Dermis microvascular lymphatic vessel endothelial cell (primary cell): ENCODE results near the gene METTL9. TPM values are rescaled to one million over a fixed set of nuclear protein-coding genes. Genes with fewer than 3 reads are reported as not detected.
"Not testable (repeated sequence)": the region's sequence is repeated elsewhere in the genome, so short reads cannot be mapped to it uniquely, and the experiment has no call there.

Experiments
- DNase-seq, 2 donors: peaks; one replicate each; pipeline versions ENCODE4 v3.0.0 to v3.0.0-alpha.2; 2010; ENCODE audit warnings: low read depth in 2 of 2
- total RNA-seq: library from RNA; depleted of rRNA; stranded (reverse); fragments of >200 nt; gene quantifications from 2 replicates; pipeline ENCODE4 v1.2.1, GENCODE V29; 2014

Gene METTL9
- total RNA-seq, 1 donor from 2014 or later, result 163 TPM

DNA sequence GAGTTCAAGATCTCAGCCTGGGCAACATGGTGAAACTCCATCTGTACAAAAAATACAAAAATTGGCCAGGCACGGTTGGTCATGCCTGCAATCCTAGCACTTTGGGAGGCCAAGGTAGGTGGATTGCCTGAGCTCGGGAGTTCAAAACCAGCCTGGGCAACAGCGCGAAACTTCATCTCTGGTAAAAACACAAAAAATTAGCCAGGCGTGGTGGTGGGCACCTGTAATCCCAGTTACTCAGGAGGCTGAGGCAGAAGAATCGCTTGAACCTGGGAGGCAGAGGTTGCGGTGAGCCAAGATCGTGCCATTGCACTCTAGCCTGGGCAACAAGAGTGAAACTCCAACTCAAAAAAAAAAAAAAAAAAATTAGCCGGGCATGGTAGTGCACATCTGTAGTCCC lies 25.9 kb upstream of the METTL9 start:
- DNase-seq, result not testable (repeated sequence)

DNA sequence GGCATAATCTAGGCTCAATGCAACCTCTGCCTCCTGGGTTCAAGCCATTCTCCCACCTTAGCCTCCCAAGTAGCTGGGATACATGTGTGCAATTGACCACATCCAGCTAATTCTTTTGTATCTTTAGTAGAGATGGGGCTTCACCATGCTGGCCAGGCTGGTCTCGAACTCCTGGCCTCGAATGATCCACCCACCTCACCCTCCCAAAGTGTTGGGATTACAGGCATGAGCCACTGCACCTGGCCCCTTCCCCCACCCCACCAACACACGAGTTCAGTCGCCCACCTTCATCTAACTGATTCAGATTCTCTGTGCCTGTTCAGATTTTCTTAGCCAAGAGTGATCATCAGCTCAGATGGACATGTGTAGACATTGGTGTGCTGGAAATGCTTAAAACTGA lies 25.0 kb upstream of the METTL9 start:
- DNase-seq, result no peak

GRCh38 chr16:21576323-21576722 lies 23.1 kb upstream of the METTL9 start:
- not testable (repeated sequence) for DNase-seq

DNA sequence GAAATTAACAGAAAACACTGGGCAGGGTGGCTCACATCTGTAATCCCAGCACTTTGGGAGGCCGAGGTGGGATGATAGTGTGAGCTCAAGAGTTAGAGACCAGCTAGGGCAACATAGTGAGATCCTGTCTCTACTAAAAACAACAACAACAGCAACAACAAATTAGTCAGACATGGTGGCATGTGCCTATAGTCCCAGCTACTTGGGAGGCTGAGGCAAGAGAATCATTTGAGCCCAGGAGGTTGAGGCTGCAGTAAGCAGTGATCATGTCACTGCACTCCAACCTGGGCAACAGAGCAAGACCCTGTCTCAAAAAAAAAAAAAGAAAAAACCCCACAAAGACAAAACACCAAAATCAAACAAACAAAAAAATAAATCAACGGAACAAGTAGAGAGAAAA lies 21.9 kb upstream of the METTL9 start:
- DNase-seq, result not testable (repeated sequence)

- DNase-seq, result not testable (repeated sequence)
These were observed 21.1 kb upstream of the METTL9 start for GRCh38 chr16:21578311-21578710.

DNA sequence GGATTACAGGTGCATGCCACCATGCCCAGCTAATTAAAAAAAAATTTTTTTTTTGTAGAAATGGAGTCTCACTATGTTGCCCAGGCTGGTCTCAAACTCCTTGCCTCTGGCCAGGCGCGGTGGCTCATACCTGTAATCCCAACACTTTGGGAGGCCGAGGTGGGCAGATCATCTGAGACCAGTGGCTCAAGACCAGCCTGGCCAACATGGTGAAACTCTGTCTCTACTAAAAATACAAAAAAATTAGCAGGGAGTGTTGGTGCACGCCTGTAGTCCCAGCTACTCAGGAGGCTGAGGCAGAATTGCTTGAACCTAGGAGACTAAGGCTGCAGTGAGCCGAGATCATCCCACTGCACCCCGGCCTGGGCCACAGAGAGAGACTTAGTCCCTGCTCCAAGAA lies 19.2 kb upstream of the METTL9 start:
- not testable (repeated sequence) for DNase-seq

DNA sequence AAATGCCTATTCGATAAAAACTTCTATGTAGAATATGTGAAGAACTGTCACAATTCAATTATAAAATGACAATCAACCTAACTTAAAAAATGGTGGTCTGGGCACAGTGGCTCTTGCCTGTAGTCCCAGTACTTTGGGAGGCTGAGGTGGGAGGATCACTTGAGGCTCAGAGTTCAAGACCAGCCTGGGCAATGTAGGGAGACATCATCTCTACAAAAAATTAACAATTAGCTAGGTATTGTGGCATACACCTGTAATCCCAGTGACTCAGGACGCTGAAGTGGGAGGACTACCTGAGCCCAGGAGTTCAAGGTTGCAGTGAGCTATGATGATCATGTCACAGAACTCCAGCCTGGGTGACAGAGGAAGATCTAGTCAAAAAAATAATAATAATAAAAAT lies 18.6 kb upstream of the METTL9 start:
- DNase-seq, result no peak

- no peak for DNase-seq
These were observed 14.6 kb upstream of the METTL9 start for GRCh38 chr16:21584817-21585216.

DNA sequence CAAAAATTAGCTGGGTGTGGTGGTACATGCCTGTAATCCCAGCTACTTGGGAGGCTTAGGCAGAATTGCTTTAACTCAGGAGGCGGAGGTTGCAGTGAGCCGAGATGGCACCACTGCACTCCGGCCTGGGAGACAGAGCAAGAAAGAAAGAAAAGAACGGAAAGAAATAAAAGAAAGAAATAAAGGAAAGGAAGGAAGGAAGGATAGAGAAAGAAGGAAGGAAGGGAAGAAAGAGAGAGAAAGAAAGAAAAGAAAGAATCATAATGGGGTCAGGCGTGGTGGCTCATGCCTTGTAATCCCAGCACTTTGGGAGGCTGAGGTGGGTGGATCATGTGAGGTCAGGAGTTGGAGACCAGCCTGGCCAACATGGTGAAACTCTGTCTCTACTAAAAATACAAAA lies 10.8 kb upstream of the METTL9 start:
- not testable (repeated sequence) for DNase-seq

DNA sequence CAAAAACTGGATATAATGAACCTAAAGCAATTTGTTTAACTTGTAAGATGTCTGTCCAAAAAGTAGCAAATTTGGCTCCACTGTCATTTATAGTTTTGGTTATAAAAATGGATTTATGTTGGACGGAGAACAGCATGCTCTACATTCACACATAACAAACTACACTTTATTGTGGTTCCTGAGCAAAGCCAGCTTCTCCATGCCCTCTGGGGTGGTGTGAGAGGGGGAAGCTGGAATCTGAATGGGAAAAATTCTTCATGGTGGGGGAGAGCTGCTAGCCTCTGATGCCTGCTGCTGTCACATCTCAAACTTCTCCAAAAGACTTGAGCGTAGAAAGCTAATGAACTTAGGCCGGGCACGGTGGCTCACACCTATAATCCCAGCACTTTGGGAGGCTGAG lies 9.8 kb upstream of the METTL9 start:
- DNase-seq, result no peak

GRCh38 chr16:21590287-21590686 lies 9.1 kb upstream of the METTL9 start:
- no peak for DNase-seq

GRCh38 chr16:21590796-21591195 lies 8.6 kb upstream of the METTL9 start:
- no peak for DNase-seq

- DNase-seq, result no peak
These were observed 7.2 kb upstream of the METTL9 start for GRCh38 chr16:21592191-21592590.

DNA sequence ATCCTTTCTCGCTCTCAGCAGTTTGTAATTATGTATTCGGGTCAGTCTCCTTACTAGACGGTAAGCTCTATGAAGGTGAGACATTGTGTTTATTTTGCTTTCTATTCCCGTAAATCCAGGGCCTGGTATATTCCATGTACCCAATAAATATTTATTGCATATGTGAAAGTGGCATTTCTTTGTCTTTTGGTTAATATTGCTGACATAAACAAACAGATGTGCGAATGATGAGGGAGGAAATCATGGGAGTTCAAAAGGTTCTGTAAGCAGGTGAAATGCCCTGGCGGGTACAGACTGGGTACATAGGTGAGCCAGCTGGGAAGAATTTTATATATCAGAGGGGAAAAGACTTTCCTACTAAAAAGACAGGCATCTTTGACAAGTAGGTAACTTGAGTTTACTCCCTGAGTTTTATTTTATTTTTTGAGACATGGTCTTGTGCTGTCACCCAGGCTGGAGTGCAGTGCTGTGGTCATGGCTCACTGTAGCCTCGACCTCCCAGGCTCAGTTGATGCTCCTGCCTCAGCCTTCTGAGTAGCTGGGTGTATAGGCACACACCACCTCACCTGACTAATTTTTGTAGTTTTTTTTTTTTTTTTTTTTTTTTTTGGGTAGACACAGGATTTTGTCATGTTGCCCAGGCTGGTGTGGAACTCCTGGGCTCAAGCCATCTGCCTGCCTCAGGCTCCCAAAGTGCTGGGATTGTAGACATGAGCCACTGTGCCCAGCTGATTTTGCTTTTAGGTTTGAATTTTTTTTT lies 5.7 kb upstream of the METTL9 start:
- no peak for DNase-seq

GRCh38 chr16:21597561-21598030 lies 1.8 kb upstream of the METTL9 start:
- DNase-seq, result no peak

DNA sequence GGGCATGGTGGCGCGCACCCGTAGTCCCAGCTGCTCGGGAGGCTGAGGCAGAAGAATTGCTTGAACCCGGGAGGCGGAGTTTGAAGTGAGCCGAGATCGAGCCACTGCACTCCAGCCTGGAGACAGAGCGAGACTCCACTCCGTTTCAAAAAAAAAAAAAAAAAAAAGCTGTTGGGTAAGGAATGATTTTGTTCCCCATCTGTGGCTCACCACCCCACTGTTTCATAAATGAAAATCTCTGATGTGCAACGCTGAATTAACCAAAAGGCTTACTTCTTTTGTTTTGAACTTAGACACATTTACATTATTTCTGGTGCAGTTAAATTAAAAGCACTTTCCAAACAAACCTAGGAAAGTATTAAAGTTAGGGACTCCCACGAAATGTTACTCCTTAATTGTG lies 1.2 kb upstream of the METTL9 start:
- no peak for DNase-seq

DNA sequence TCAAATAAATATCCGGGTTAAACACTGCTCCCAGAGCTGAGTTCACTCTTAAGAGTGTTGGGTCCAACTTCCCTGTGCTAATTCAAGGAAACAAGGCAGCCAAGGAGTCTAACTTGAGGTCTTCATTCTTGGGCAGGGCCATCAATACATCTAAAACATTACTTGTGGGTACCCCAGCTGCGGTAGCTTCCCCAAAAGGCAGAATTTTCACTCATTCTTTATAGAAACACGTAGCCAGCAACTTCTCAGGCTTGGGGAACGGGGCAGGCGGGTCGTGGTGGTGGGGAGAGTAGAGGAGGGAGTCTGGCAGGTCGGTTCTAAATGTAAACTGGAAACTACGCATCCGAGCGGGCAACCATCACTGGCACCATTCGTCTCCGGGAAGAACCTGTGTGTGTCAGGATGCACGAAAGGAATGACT lies 666 bp upstream of the METTL9 start:
- peak in 1 of 2 donors; percentile 6 for DNase-seq

DNA sequence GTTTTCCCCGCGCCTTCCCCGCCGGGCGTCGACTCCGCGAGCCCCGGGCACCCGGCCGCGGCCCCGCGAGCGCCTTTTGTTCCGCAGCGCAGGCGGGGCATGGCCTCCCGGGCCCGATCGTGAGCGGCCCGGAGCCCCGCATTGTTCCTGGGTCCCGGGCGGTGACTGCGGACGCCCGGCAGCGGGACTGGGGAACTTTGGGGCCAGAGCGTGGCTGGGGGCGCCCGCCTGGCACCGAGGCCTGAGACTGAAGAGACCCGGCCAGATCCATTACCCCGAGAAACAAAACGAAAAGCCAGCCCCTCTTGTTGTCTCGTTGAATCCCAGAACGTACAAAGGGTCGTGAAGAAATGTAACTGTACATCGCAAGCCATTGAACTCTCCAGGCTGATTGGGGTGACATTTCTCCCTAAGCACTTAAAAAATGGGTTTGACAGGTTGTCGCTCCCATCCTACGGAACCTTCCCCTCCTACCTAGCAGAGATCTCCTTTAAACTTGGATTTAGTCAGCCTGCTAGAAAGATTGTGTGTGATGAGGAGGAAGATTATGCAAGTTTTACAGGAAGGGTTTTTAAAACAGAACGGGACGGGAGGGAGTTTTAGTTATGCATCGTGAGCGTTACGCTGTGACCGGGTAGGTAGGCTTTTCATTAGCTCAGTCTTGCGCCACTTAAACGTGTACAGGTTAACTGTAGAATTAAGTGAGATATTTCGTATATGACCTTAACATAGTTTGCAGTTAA lies 825 bp downstream of the METTL9 start:
- DNase-seq, result peak; percentile 31 to 56

- no peak for DNase-seq
These were observed 3.4 kb downstream of the METTL9 start for GRCh38 chr16:21602785-21603184.

DNA sequence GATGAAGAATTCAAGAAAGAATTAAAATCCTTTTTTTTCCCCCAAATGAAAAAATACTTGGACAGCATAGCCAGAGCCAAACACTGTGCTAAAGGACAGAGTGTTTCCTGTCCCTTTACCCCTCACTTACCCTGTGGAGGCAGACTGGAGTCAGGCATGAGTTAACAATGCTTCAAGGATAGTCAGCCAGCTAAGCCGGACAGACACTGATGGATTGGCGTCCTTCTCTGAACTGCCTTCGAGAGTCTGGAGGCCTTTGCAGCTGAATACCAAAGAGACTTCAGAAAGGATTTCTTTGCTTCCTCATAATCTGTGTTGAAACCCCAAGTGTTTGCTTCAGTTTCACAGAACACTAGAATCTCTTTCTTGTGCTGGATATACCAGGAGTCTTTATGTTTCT lies 4.6 kb downstream of the METTL9 start:
- peak in 1 of 2 donors; percentile 12 for DNase-seq

GRCh38 chr16:21605848-21606247 lies 6.5 kb downstream of the METTL9 start:
- DNase-seq, result peak in 1 of 2 donors; percentile 5

GRCh38 chr16:21608639-21609328 lies 9.4 kb downstream of the METTL9 start:
- no peak for DNase-seq
